ENCODE results near the gene TRPV3.

DNA sequence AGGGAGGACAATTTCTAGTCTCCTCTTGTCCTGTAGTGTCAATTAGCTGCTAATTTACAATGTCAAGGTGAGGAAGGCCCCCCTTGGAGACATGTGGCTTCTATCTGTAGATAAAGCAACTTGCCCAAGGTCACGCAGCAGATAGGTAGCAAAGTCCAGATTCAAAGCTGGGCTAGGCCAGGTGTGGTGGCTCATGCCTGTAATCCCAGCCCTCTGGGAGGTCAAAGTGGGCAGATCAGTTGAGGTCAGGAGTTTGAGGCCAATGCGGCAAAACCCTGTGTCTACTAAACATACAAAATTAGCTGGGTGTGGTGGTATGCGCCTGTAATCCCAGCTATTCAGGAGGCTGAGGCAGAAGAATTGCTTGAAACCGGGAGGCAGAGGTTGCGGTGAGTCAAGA is 11.1 kb downstream of the TRPV3 start:
- TF ChIP-seq, protein P1, sequence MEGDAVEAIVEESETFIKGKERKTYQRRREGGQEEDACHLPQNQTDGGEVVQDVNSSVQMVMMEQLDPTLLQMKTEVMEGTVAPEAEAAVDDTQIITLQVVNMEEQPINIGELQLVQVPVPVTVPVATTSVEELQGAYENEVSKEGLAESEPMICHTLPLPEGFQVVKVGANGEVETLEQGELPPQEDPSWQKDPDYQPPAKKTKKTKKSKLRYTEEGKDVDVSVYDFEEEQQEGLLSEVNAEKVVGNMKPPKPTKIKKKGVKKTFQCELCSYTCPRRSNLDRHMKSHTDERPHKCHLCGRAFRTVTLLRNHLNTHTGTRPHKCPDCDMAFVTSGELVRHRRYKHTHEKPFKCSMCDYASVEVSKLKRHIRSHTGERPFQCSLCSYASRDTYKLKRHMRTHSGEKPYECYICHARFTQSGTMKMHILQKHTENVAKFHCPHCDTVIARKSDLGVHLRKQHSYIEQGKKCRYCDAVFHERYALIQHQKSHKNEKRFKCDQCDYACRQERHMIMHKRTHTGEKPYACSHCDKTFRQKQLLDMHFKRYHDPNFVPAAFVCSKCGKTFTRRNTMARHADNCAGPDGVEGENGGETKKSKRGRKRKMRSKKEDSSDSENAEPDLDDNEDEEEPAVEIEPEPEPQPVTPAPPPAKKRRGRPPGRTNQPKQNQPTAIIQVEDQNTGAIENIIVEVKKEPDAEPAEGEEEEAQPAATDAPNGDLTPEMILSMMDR (IDR thresholded peaks at IDR 0.05; ENCODE audit: low read depth, low read length, poor library complexity, severe bottlenecking), result no peak
- TF ChIP-seq EZH2phosphoT487 (IDR thresholded peaks at IDR 0.05; ENCODE audit: borderline replicate concordance, low read length), result no peak
